ENCODE results near the gene UGGT2. TPM values are rescaled to one million over a fixed set of nuclear protein-coding genes. Genes with fewer than 3 reads are reported as not detected.

Gene UGGT2
- polyA plus RNA-seq (2013, experiment 1 of 2) = 10.8 TPM
- polyA plus RNA-seq (2013, experiment 2 of 2) = 11.1 TPM

- Histone ChIP-seq H3K56ac (ENCODE audit: low read length) (peak within 1 kb of the TSS; percentile 89), H3K23ac (ENCODE audit: low read length) (no peak within 1 kb of the TSS), H3K27ac (ENCODE audit: low read depth, low read length) (peak within 1 kb of the TSS; percentile 70), H3K79me2 (ENCODE audit: control insufficient read depth, insufficient read depth, low read length) (peaks cover 2% of the 10 kb centered on the region), H3K18ac (ENCODE audit: low read length) (peak within 1 kb of the TSS; percentile 43), H3K79me1 (ENCODE audit: low read length) (no peaks in the 10 kb centered on the region), H2AK5ac (ENCODE audit: low read length) (no peak within 1 kb of the TSS), H3K27me3 (ENCODE audit: insufficient read depth, low read length, poor library complexity) (no peaks in the 10 kb centered on the region), H2BK5ac (ENCODE audit: low read length) (no peak within 1 kb of the TSS), H4K5ac (ENCODE audit: low read length) (no peak within 1 kb of the TSS), H3K4me1 (ENCODE audit: control insufficient read depth, low read depth, low read length) (no peaks in the 10 kb centered on the region), H4K8ac (ENCODE audit: low read depth, low read length) (peak within 1 kb of the TSS; percentile 100), H3K4me3 (ENCODE audit: low read length) (peak within 1 kb of the TSS; percentile 78), H3K4ac (ENCODE audit: low read depth, low read length) (peak within 1 kb of the TSS; percentile 62), H2BK15ac (replicated peaks; ENCODE audit: low read depth) (no peak within 1 kb of the TSS), H3K9ac (ENCODE audit: low read length) (peak within 1 kb of the TSS; percentile 70), H2BK120ac (ENCODE audit: low read depth, low read length) (no peak within 1 kb of the TSS), H3K36me3 (ENCODE audit: control insufficient read depth, insufficient read depth, low read length) (no peaks in the 10 kb centered on the region), H3K4me2 (ENCODE audit: low read length) (peak within 1 kb of the TSS; percentile 80)
- no CpG with 5 or more reads among the region's 77 CpGs for WGBS (ENCODE audit: extremely low coverage, insufficient coverage, low lambda C conversion rate)
- peak; percentile 89 for DNase-seq
Measured at GRCh38 chr13:96053003-96053703, at the start of gene UGGT2. UGGT2 (minus strand) TSS chr13:96053401; CDS start chr13:96053312, 89 bp downstream.

GRCh38 chr13:96100457-96101220, 47.4 kb upstream of the UGGT2 start:
- peaks cover 2% of the 10 kb centered on the region for H3K4me1 ChIP-seq (ENCODE audit: control insufficient read depth, low read depth, low read length)
- no peak overlapping the region for H3K9ac ChIP-seq (ENCODE audit: low read length)
- no peak overlapping the region for H3K4me2 ChIP-seq (ENCODE audit: low read length)
- no peaks in the 10 kb centered on the region for H3K79me2 ChIP-seq (ENCODE audit: control insufficient read depth, insufficient read depth, low read length)
- no peak overlapping the region for H2BK120ac ChIP-seq (ENCODE audit: low read depth, low read length)
- no peak overlapping the region for H2BK15ac ChIP-seq (replicated peaks; ENCODE audit: low read depth)
- no peak overlapping the region for H3K56ac ChIP-seq (ENCODE audit: low read length)
- no peak overlapping the region for H4K8ac ChIP-seq (ENCODE audit: low read depth, low read length)
- peak; percentile 54 for DNase-seq
- no peak overlapping the region for H3K23ac ChIP-seq (ENCODE audit: low read length)
- no peak overlapping the region for H3K27ac ChIP-seq (ENCODE audit: low read depth, low read length)
- H3K27me3 ChIP-seq (ENCODE audit: insufficient read depth, low read length, poor library complexity) = no peaks in the 10 kb centered on the region
- H3K18ac ChIP-seq (ENCODE audit: low read length) = no peak overlapping the region
- H2BK5ac ChIP-seq (ENCODE audit: low read length) = no peak overlapping the region
- H3K4me3 ChIP-seq (ENCODE audit: low read length) = no peak overlapping the region
- H3K4ac ChIP-seq (ENCODE audit: low read depth, low read length) = no peak overlapping the region
- no peaks in the 10 kb centered on the region for H3K36me3 ChIP-seq (ENCODE audit: control insufficient read depth, insufficient read depth, low read length)
- no peaks in the 10 kb centered on the region for H3K79me1 ChIP-seq (ENCODE audit: low read length)
- no CpG with 5 or more reads among the region's 4 CpGs for WGBS (ENCODE audit: extremely low coverage, insufficient coverage, low lambda C conversion rate)
- H2AK5ac ChIP-seq (ENCODE audit: low read length) = no peak overlapping the region
- no peak overlapping the region for H4K5ac ChIP-seq (ENCODE audit: low read length)

GRCh38 chr13:96093296-96094006, 40.2 kb upstream of the UGGT2 start:
- Histone ChIP-seq H3K23ac (ENCODE audit: low read length) (no peak overlapping the region), H2BK5ac (ENCODE audit: low read length) (no peak overlapping the region), H3K4me3 (ENCODE audit: low read length) (no peak overlapping the region), H3K56ac (ENCODE audit: low read length) (no peak overlapping the region), H3K4me2 (ENCODE audit: low read length) (no peak overlapping the region), H3K4me1 (ENCODE audit: control insufficient read depth, low read depth, low read length) (no peaks in the 10 kb centered on the region), H2AK5ac (ENCODE audit: low read length) (no peak overlapping the region), H3K36me3 (ENCODE audit: control insufficient read depth, insufficient read depth, low read length) (no peaks in the 10 kb centered on the region), H3K18ac (ENCODE audit: low read length) (no peak overlapping the region), H4K5ac (ENCODE audit: low read length) (no peak overlapping the region), H3K79me1 (ENCODE audit: low read length) (no peaks in the 10 kb centered on the region), H2BK15ac (replicated peaks; ENCODE audit: low read depth) (no peak overlapping the region), H3K79me2 (ENCODE audit: control insufficient read depth, insufficient read depth, low read length) (no peaks in the 10 kb centered on the region), H3K27ac (ENCODE audit: low read depth, low read length) (no peak overlapping the region), H3K9ac (ENCODE audit: low read length) (no peak overlapping the region), H3K27me3 (ENCODE audit: insufficient read depth, low read length, poor library complexity) (peaks cover 13% of the 10 kb centered on the region), H2BK120ac (ENCODE audit: low read depth, low read length) (no peak overlapping the region), H3K4ac (ENCODE audit: low read depth, low read length) (no peak overlapping the region), H4K8ac (ENCODE audit: low read depth, low read length) (no peak overlapping the region)
- DNase-seq = no peak

GRCh38 chr13:96091164-96092117, 38.2 kb upstream of the UGGT2 start:
- Histone ChIP-seq H3K27me3 (ENCODE audit: insufficient read depth, low read length, poor library complexity) (peaks cover 13% of the 10 kb centered on the region), H3K4ac (ENCODE audit: low read depth, low read length) (no peak overlapping the region), H3K79me2 (ENCODE audit: control insufficient read depth, insufficient read depth, low read length) (no peaks in the 10 kb centered on the region), H3K4me1 (ENCODE audit: control insufficient read depth, low read depth, low read length) (no peaks in the 10 kb centered on the region), H3K23ac (ENCODE audit: low read length) (no peak overlapping the region), H2BK15ac (replicated peaks; ENCODE audit: low read depth) (no peak overlapping the region), H3K79me1 (ENCODE audit: low read length) (no peaks in the 10 kb centered on the region), H2BK5ac (ENCODE audit: low read length) (no peak overlapping the region), H3K9ac (ENCODE audit: low read length) (no peak overlapping the region), H3K4me3 (ENCODE audit: low read length) (no peak overlapping the region), H3K56ac (ENCODE audit: low read length) (no peak overlapping the region), H4K8ac (ENCODE audit: low read depth, low read length) (no peak overlapping the region), H3K27ac (ENCODE audit: low read depth, low read length) (no peak overlapping the region), H3K18ac (ENCODE audit: low read length) (no peak overlapping the region), H3K4me2 (ENCODE audit: low read length) (peak overlapping the region; percentile 14), H4K5ac (ENCODE audit: low read length) (no peak overlapping the region), H3K36me3 (ENCODE audit: control insufficient read depth, insufficient read depth, low read length) (no peaks in the 10 kb centered on the region), H2BK120ac (ENCODE audit: low read depth, low read length) (no peak overlapping the region), H2AK5ac (ENCODE audit: low read length) (no peak overlapping the region)
- DNase-seq = peak; percentile 46
- no CpG with 5 or more reads among the region's 57 CpGs for WGBS (ENCODE audit: extremely low coverage, insufficient coverage, low lambda C conversion rate)

Data from mesendoderm (in vitro differentiated cells).